ENCODE results near the gene SCFD2. TPM values are rescaled to one million over a fixed set of nuclear protein-coding genes. Genes with fewer than 3 reads are reported as not detected.

SCFD2 gene
- total and polyA plus RNA-seq, 2 donors (not counting 3 experiments of a cell fraction or from before 2014, with no cell fraction given): 12.3 to 22.8 TPM

DNA sequence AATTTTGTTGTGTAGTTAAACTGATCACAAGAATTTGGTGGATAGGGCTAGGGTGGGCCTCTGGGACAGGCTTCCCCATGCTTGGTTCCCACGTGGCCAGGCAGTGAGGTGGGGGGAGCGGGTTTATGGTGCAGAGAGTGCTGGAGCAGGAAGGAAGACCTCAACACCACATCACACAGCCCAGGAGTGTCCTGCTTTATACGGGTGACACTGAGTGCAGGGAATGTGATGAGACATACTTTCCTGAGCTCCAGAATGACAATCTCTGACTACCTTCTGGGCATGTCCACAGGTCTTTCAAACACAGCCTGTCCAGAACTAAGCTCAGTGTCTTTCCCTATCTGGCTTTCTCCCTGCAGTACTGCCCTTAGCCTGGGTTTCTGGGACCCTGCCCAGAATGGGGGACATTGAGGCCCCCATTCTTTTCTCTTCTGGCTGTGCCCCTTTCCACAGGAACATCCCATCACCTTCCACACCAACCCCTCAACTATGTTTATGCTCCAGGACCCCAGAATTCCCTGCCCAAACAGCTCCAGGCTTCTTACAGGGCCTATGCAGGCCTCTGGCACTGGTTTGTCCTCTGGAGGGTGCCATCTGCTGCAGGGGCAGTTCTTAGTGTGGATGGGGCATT, 540.3 kb downstream of the SCFD2 start:
- ChIA-PET CTCF (no interaction called here), POLR2A (no interaction called here)
- no peaks in the 10 kb centered on the region for H3K9me3 ChIP-seq (replicated peaks; ENCODE audit: control insufficient read depth, insufficient read depth, low read length)
- H4K20me1 ChIP-seq (replicated peaks; ENCODE audit: control insufficient read depth, extremely low read depth, insufficient read depth, low read length): no peaks in the 10 kb centered on the region
- TF ChIP-seq POLR2AphosphoS5 (IDR thresholded peaks at IDR 0.05; ENCODE audit: insufficient read depth, low read depth, low read length): no peak
- TF ChIP-seq FOS (IDR thresholded peaks at IDR 0.05; ENCODE audit: borderline replicate concordance, insufficient read depth, low read length): no peak
- TF ChIP-seq, protein P1, sequence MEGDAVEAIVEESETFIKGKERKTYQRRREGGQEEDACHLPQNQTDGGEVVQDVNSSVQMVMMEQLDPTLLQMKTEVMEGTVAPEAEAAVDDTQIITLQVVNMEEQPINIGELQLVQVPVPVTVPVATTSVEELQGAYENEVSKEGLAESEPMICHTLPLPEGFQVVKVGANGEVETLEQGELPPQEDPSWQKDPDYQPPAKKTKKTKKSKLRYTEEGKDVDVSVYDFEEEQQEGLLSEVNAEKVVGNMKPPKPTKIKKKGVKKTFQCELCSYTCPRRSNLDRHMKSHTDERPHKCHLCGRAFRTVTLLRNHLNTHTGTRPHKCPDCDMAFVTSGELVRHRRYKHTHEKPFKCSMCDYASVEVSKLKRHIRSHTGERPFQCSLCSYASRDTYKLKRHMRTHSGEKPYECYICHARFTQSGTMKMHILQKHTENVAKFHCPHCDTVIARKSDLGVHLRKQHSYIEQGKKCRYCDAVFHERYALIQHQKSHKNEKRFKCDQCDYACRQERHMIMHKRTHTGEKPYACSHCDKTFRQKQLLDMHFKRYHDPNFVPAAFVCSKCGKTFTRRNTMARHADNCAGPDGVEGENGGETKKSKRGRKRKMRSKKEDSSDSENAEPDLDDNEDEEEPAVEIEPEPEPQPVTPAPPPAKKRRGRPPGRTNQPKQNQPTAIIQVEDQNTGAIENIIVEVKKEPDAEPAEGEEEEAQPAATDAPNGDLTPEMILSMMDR (IDR thresholded peaks at IDR 0.05; ENCODE audit: extremely low read depth in 1 of 2, insufficient read depth in 1 of 2, low read depth in 1 of 2, low read length in 2 of 2): no peak
- TF ChIP-seq, protein P2, sequence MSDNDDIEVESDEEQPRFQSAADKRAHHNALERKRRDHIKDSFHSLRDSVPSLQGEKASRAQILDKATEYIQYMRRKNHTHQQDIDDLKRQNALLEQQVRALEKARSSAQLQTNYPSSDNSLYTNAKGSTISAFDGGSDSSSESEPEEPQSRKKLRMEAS (IDR thresholded peaks at IDR 0.05; ENCODE audit: insufficient read depth, insufficient read length): no peak
- no peak for TF ChIP-seq POLR2A (IDR thresholded peaks at IDR 0.05; ENCODE audit: low read depth, low read length)
- no peak for TF ChIP-seq MYC (IDR thresholded peaks at IDR 0.05; ENCODE audit: low read depth, low read length)
- no peak for TF ChIP-seq EZH2 (IDR thresholded peaks at IDR 0.05; ENCODE audit: borderline replicate concordance, low read depth, low read length, severe bottlenecking)
- no peak for TF ChIP-seq JUN (IDR thresholded peaks at IDR 0.05; ENCODE audit: borderline replicate concordance, insufficient read depth, insufficient read length, low read depth)
- TF ChIP-seq GATA2 (IDR thresholded peaks at IDR 0.05; ENCODE audit: insufficient read depth, insufficient read length, low read depth, low read length): no peak
- H3K9ac ChIP-seq (replicated peaks; ENCODE audit: extremely low read depth, insufficient read depth, low read length): no peak overlapping the region
- no peak for FAIRE-seq
- no peaks in the 10 kb centered on the region for H3K4me1 ChIP-seq (ENCODE audit: control insufficient read depth, extremely low read depth, insufficient read depth, low read length)
- no peaks in the 10 kb centered on the region for H3K36me3 ChIP-seq (ENCODE audit: control insufficient read depth in 2 of 2, extremely low read depth in 1 of 2, insufficient read depth in 2 of 2, low read length in 2 of 2)
- dilution Hi-C loops (cut with MboI; ENCODE audit: extremely low pct_ligation_motif_present, low sequenced_read_pairs): no loop called here
- intact Hi-C loops (cut with micrococcal nuclease): no loop called here
- no peak overlapping the region for H2AFZ ChIP-seq (ENCODE audit: low read depth, low read length)
- H3K27me3 ChIP-seq (ENCODE audit: control insufficient read depth in 2 of 2, insufficient read depth in 2 of 2, low read length in 2 of 2): no peaks in the 10 kb centered on the region
- no peak overlapping the region for H3K4me2 ChIP-seq (ENCODE audit: insufficient read depth, low read length)
- no peaks in the 10 kb centered on the region for H3K9me1 ChIP-seq (replicated peaks; ENCODE audit: control insufficient read depth, extremely low read depth, insufficient read depth, low read length)
- no peaks in the 10 kb centered on the region for H3K79me2 ChIP-seq (ENCODE audit: control insufficient read depth, insufficient read depth, low read length)
- H3K4me3 ChIP-seq (replicated peaks in 1 of 3; ENCODE audit: insufficient read depth in 1 of 3, low read depth in 1 of 3, low read length in 3 of 3): no peak overlapping the region
- BruUV-seq (replicated peaks): no TSS peak
- no peak overlapping the region for H3K27ac ChIP-seq (ENCODE audit: insufficient read depth, low read depth, low read length)
- no peak for DNase-seq (ENCODE audit: low read depth, low spot score)
